Testis (tissue), 3 donors: ENCODE data around the gene IQCF5. TPM values are rescaled to one million over a fixed set of nuclear protein-coding genes. Genes with fewer than 3 reads are reported as not detected.
"Not testable (repeated sequence)": the region's sequence is repeated elsewhere in the genome, so short reads cannot be mapped to it uniquely, and the experiment has no call there.

Experiments used
- DNase-seq: peaks from one replicate; pipeline ENCODE4 v3.0.0-alpha.2; 2019
- H3K27ac ChIP-seq, 2 donors: fragments of 200-600 bp; sonication (generic); one replicate each; pipeline ENCODE4 v1.5.1; 2019
- H3K27me3 ChIP-seq: fragments of 200-600 bp; sonication (generic); one replicate; pipeline ENCODE4 v1.5.1; 2019
- H3K36me3 ChIP-seq: fragments of 200-600 bp; sonication (generic); one replicate; pipeline ENCODE4 v1.5.1; 2017; ENCODE audit warnings: low read depth; ENCODE audit errors: missing control alignments
- H3K4me1 ChIP-seq: fragments of 200-600 bp; sonication (generic); one replicate; pipeline ENCODE4 v1.5.1; 2019
- H3K4me3 ChIP-seq, 2 donors: fragments of 200-600 bp; sonication (generic); one replicate each; pipeline ENCODE4 v1.5.1; 2017 to 2019
- H3K9me3 ChIP-seq: fragments of 200-600 bp; sonication (generic); one replicate; pipeline ENCODE4 v1.5.1; 2017
- POLR2A ChIP-seq: fragments of 450-650 bp; IDR thresholded peaks from one replicate; pipeline ENCODE4 v1.6.1; 2017; ENCODE audit warnings: antibody characterized with exemption, mild to moderate bottlenecking, moderate library complexity
- WGBS, 2 donors: methylation state at CpG; one replicate each; pipeline ENCODE4 v1.1.5; 2018; 5-methylcytosine and 5-hydroxymethylcytosine counted together
- intact Hi-C: fragments of 100-400 bp; cut with DNase I; formaldehyde crosslinking; loops from one replicate; pipeline ENCODE4 v1.15.1; 2023; ENCODE audit warnings: low total_unique reads
- polyA plus RNA-seq: library from polyadenylated mRNA; stranded (reverse); fragments of 350-450 nt; fragmentation: Illumina TruSeq; extraction: RNeasy Lipid Tissue Mini Kit (QIAGEN cat#74804); gene quantifications from one replicate; pipeline ENCODE4 v1.2.3, GENCODE V29; 2014; ENCODE audit warnings: low read depth, low replicate concordance; ENCODE audit not compliant: insufficient read depth
- total RNA-seq, 2 donors: library from RNA; depleted of rRNA; stranded (reverse); fragments of >200 nt; gene quantifications; one replicate each; pipeline ENCODE4 v1.2.3, GENCODE V29; 2016
- TF ChIP-seq, protein P1 (sequence below), 3 experiments: fragments of 450-650 bp in 2 of 3; fragments of 200-600 bp in 1 of 3; sonication (generic) in 1 of 3; IDR thresholded peaks; one replicate each; pipeline ENCODE4 v1.5.1; 2016 to 2019; ENCODE audit warnings: antibody characterized with exemption in 3 of 3, mild to moderate bottlenecking in 2 of 3, moderate library complexity in 1 of 3

The IQCF5 gene
- total and polyA plus RNA-seq, 3 donors from 2014 or later = 34.3 to 114 (median 78.9) TPM

DNA sequence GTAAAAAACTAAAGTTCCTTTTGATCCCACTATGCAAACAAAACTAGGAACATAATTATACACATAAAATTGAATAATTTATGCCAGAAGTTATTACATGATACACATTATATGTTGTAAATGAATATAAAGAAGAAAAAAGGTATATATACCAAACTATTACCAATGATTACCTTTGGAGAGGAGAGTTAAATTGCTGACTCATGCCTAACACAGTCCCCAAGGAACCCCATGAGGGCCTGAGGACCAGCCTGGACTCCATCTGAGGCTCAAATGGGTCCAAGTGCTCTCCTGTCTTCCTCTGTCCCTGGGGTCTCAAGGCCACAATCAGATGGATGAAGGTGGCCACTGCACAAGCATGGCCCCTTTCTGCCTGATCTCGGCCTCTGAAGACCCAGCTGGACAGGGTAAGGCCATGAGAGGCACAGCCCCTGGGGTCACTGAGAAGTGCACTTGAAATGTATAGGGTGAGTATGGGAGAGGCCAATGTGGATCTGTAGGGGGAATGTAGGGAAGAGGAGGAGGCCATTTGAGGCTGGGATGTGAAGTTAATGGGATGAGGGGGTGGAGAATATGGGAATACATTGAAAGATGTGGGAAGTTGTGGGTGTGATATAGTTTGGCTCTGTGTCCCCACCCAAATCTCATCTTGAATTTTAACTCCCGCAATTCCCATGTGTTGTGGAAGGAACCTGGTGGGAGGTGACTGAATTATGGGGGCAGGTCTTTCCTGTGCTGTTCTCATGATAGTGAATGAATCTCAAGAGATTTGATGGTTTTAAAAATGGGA, 28.8 kb upstream of the IQCF5 start:
- H3K27me3 ChIP-seq = no peaks in the 10 kb centered on the region
- intact Hi-C loops = no loop called here
- no peak for DNase-seq
- no peak overlapping the region for H3K4me3 ChIP-seq
- H3K36me3 ChIP-seq = no peaks in the 10 kb centered on the region
- WGBS, 2 donors = 87 to 89% methylated on average over 2 of the region's 2 CpGs
- no peak overlapping the region for H3K27ac ChIP-seq
- no peaks in the 10 kb centered on the region for H3K9me3 ChIP-seq
- no peaks in the 10 kb centered on the region for H3K4me1 ChIP-seq
- TF ChIP-seq, protein P1, sequence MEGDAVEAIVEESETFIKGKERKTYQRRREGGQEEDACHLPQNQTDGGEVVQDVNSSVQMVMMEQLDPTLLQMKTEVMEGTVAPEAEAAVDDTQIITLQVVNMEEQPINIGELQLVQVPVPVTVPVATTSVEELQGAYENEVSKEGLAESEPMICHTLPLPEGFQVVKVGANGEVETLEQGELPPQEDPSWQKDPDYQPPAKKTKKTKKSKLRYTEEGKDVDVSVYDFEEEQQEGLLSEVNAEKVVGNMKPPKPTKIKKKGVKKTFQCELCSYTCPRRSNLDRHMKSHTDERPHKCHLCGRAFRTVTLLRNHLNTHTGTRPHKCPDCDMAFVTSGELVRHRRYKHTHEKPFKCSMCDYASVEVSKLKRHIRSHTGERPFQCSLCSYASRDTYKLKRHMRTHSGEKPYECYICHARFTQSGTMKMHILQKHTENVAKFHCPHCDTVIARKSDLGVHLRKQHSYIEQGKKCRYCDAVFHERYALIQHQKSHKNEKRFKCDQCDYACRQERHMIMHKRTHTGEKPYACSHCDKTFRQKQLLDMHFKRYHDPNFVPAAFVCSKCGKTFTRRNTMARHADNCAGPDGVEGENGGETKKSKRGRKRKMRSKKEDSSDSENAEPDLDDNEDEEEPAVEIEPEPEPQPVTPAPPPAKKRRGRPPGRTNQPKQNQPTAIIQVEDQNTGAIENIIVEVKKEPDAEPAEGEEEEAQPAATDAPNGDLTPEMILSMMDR (IDR thresholded peaks at IDR 0.05) = no peak
- no peak for TF ChIP-seq POLR2A

DNA sequence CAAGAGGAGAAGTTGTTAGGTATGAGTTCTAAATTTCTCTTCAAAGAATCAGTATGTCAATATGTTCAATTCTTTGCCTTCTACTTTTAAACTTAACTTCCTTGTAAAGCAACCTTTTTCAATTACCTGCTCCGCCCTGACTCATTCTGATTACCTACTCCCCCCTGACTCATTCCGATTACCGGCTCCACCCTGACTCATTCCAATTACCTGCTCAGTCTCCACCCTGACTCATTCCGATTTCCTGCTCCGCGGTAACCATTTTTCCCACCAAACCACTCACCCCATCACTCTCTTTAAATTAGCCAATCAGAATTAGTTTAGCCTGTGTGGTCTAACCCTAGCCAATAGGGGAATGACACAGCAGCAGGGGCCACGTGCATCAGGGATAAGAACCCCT, 27.0 kb upstream of the IQCF5 start:
- DNase-seq, intact Hi-C loops, H3K27ac ChIP-seq, H3K4me1 ChIP-seq, H3K36me3 ChIP-seq, H3K27me3 ChIP-seq, H3K9me3 ChIP-seq, H3K4me3 ChIP-seq: not testable (repeated sequence)
- WGBS, 2 donors = 69 to 72% methylated on average over 7 of the region's 7 CpGs

DNA sequence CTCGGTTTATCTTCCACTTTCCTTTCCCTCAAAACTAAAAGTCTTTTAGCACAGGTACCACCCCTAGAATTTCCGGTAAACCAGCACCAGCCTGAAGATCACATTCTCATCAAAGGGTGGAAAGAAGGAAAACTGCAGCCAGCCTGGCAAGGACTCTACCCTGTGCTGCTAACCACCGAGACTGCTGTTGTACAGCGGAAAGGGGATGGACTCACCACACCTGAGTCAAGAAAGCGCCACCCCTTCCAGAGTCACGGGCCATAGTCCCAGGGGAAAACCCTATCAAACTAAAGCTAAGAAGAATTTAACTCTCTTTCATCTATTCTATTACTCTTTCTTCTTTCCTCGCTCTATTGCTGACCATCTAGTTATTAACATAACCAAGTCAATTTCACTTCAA, 24.6 kb upstream of the IQCF5 start:
- H3K4me3 ChIP-seq, H3K9me3 ChIP-seq, H3K27me3 ChIP-seq, DNase-seq, H3K27ac ChIP-seq, intact Hi-C loops, H3K36me3 ChIP-seq, H3K4me1 ChIP-seq: not testable (repeated sequence)
- WGBS, 2 donors = 85 to 89% methylated on average over 7 of the region's 7 CpGs

DNA sequence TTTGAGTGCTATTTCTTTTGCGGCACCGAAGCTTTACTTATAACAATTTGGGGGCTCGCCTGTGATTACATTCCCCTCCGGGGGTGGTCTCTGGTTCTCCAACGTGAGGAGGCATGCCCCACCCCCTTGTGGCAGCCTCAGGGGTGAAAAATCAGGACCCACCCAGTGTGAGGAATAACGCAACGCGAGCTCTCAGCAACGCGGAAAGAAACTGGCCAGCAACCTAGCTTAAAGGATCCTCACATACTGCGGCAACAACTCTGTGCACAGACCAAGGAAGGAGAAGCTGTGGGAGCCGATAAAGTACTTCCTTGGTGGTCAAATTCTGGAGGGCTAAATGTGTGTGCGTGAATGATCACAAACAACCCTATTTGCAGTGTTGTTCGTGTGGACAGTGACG, 22.0 kb upstream of the IQCF5 start:
- TF ChIP-seq, protein P1 (IDR thresholded peaks at IDR 0.05) = no peak
- no peak for TF ChIP-seq POLR2A
- Histone ChIP-seq H3K36me3 (no peaks in the 10 kb centered on the region), H3K4me3 (no peak overlapping the region), H3K4me1 (no peaks in the 10 kb centered on the region), H3K27me3 (no peaks in the 10 kb centered on the region), H3K27ac (no peak overlapping the region), H3K9me3 (no peaks in the 10 kb centered on the region)
- 78 to 87% methylated on average over 15 of the region's 15 CpGs for WGBS, 2 donors
- no peak for DNase-seq
- intact Hi-C loops = no loop called here

DNA sequence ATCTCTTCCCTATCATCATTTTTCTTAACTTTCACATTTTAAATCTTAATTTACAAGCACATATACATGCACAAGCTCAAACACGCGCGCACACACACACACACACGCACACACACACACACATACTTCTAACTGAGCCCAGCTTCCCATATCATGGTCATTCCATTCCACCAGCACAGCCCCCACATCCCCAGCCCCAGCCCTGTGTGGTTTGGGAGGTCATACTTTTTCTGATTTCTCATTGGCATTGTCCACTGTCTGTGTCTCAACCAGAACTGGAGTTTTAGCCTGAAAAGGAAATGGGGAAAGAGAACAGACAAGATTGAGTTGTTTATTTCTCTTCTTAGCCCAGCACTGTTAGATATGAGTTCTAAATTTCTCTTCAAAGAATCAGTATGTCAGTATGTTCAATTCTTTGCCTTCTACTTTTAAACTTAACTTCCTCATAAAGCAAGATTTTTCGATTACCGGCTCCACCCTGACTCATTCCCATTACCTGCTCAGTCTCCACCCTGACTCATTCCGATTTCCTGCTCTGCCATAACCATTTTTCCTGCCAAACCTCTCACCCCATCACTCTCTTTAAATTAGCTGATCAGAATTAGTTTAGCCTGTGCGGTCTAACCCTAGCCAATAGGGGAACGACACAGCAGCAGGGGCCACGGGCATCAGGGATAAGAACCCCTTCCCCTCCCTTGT, 21.4 kb upstream of the IQCF5 start:
- intact Hi-C loops = no loop called here
- Histone ChIP-seq H3K4me3 (no peak overlapping the region), H3K4me1 (no peaks in the 10 kb centered on the region), H3K27me3 (no peaks in the 10 kb centered on the region), H3K27ac (no peak overlapping the region), H3K9me3 (no peaks in the 10 kb centered on the region), H3K36me3 (no peaks in the 10 kb centered on the region)
- no peak for DNase-seq
- no peak for TF ChIP-seq POLR2A
- TF ChIP-seq, protein P1 (IDR thresholded peaks at IDR 0.05) = no peak
- WGBS, 2 donors = 87% methylated on average over 10 of the region's 10 CpGs
